ENCODE data around the gene ICAM4. TPM values are rescaled to one million over a fixed set of nuclear protein-coding genes. Genes with fewer than 3 reads are reported as not detected.

The ICAM4 gene
- total and polyA plus RNA-seq, 9 of the 15 experiments (the other 6 are each of a cell fraction or from before 2014, with no cell fraction given): 14.1 to 86.1 (median 29.6) TPM

- no peak for TF ChIP-seq LEF1 (IDR thresholded peaks at IDR 0.05)
- no peak for TF ChIP-seq MTA3 (IDR thresholded peaks at IDR 0.05; ENCODE audit: borderline replicate concordance)
- no peak for TF ChIP-seq ZBTB11 (CRISPR knock-in tag; IDR thresholded peaks at IDR 0.05)
- 0 out of 2 replicates have a peak, but pooled peaks have one; percentile 56 for TF ChIP-seq CUX1 (CRISPR knock-in tag; IDR thresholded peaks at IDR 0.05)
- TF ChIP-seq ZNF175 (CRISPR knock-in tag; IDR thresholded peaks at IDR 0.05; ENCODE audit: low read depth): no peak
- no peak for TF ChIP-seq RHOXF2B (CRISPR knock-in tag; conservative IDR thresholded peaks at IDR 0.05)
- no peak for TF ChIP-seq SRSF1 (IDR thresholded peaks at IDR 0.05; ENCODE audit: low read depth, low read length)
- no peak for TF ChIP-seq TBP (optimal IDR thresholded peaks at IDR 0.05; ENCODE audit: low read depth, low read length)
- TF ChIP-seq GTF2F1 (IDR thresholded peaks at IDR 0.05; ENCODE audit: low read depth, low read length): peak; percentile 39; the same call in 1 of the 2 replicates
Observed at GRCh38 chr19:10315335-10316214, 28.8 kb downstream of the ICAM4 start, which contains the start of gene FDX2 (continued).
